ENCODE measurements around the gene KRTAP10-3. TPM values are rescaled to one million over a fixed set of nuclear protein-coding genes. Genes with fewer than 3 reads are reported as not detected.
A peak's percentile ranks its signal among the peaks of the same experiment; 100 is the strongest.

Gene KRTAP10-3
- total and polyA plus RNA-seq, 2 of the 13 experiments (the other 11 are each of a cell fraction or from before 2014, with no cell fraction given), result not detected

GRCh38 chr21:44593598-44594405 lies 35.2 kb upstream of the KRTAP10-3 start (continued):
- peak; percentile 89; the same call in 1 of the 2 replicates for TF ChIP-seq ZNF292 (CRISPR knock-in tag; IDR thresholded peaks at IDR 0.05; ENCODE audit: borderline replicate concordance, low read depth)
- TF ChIP-seq NFE2 (CRISPR knock-in tag; IDR thresholded peaks at IDR 0.05), result no peak
- TF ChIP-seq SP140L (CRISPR knock-in tag; IDR thresholded peaks at IDR 0.05; ENCODE audit: borderline replicate concordance), result no peak
- TF ChIP-seq LCORL (IDR thresholded peaks at IDR 0.05), result no peak
- peak; percentile 89 for TF ChIP-seq LCORL (CRISPR knock-in tag; IDR thresholded peaks at IDR 0.05)
- peak; percentile 73 for TF ChIP-seq ZSCAN31 (CRISPR knock-in tag; IDR thresholded peaks at IDR 0.05; ENCODE audit: low read depth)
- no peak for TF ChIP-seq CBX1 (IDR thresholded peaks at IDR 0.05; ENCODE audit: low read depth)
- TF ChIP-seq BRD4 (CRISPR knock-in tag; IDR thresholded peaks at IDR 0.05), result peak; percentile 56; the same call in 1 of the 2 replicates
- TF ChIP-seq ZNF761 (CRISPR knock-in tag; conservative IDR thresholded peaks at IDR 0.05), result peak; percentile 88; the same call in 1 of the 2 replicates
- peak; percentile 66; the same call in 1 of the 2 replicates for TF ChIP-seq ZBTB4 (CRISPR knock-in tag; IDR thresholded peaks at IDR 0.05; ENCODE audit: borderline replicate concordance)
- TF ChIP-seq ATF4 (CRISPR knock-in tag; IDR thresholded peaks at IDR 0.05), result peak in 1 of 2 experiments; percentile 54; a peak in 1 of 4 replicates
- TF ChIP-seq GATAD2A (CRISPR knock-in tag; IDR thresholded peaks at IDR 0.05), result peak; percentile 95
- TF ChIP-seq ZNF501 (CRISPR knock-in tag; IDR thresholded peaks at IDR 0.05), result peak; percentile 91
- peak; percentile 61 for TF ChIP-seq ARNT2 (CRISPR knock-in tag; IDR thresholded peaks at IDR 0.05; ENCODE audit: low read depth)
- peak; percentile 92 for TF ChIP-seq ARNTL (CRISPR knock-in tag; IDR thresholded peaks at IDR 0.05)
- TF ChIP-seq ARNT (IDR thresholded peaks at IDR 0.05), result no peak
- no peak for TF ChIP-seq JUNB (CRISPR knock-in tag; IDR thresholded peaks at IDR 0.05; ENCODE audit: borderline replicate concordance)
- TF ChIP-seq, protein P1, sequence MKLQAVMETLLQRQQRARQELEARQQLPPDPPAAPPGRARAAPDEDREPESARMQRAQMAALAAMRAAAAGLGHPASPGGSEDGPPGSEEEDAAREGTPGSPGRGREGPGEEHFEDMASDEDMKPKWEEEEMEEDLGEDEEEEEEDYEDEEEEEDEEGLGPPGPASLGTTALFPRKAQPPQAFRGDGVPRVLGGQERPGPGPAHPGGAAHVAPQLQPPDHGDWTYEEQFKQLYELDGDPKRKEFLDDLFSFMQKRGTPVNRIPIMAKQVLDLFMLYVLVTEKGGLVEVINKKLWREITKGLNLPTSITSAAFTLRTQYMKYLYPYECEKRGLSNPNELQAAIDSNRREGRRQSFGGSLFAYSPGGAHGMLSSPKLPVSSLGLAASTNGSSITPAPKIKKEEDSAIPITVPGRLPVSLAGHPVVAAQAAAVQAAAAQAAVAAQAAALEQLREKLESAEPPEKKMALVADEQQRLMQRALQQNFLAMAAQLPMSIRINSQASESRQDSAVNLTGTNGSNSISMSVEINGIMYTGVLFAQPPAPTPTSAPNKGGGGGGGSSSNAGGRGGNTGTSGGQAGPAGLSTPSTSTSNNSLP (IDR thresholded peaks at IDR 0.05; ENCODE audit: low read depth, low read length), result no peak
- 0 out of 2 replicates have a peak, but pooled peaks have one; percentile 41 for TF ChIP-seq KMT2B (CRISPR knock-in tag; IDR thresholded peaks at IDR 0.05)
- TF ChIP-seq TARDBP (CRISPR knock-in tag; IDR thresholded peaks at IDR 0.05), result peak; percentile 74
- TF ChIP-seq HDAC2 (CRISPR knock-in tag; IDR thresholded peaks at IDR 0.05), result peak; percentile 95
- no peak for TF ChIP-seq SMARCE1 (IDR thresholded peaks at IDR 0.05; ENCODE audit: borderline replicate concordance)
- peak; percentile 92 for TF ChIP-seq UBTF (CRISPR knock-in tag; IDR thresholded peaks at IDR 0.05)
